Stimulated activated CD8-positive, alpha-beta memory T cell treated with anti-CD3 and anti-CD28 coated beads, Interleukin-15, amount 100 ng/mL, for 1 hour (primary cell): ENCODE measurements around the gene SYNM.

Experiments
- DNase-seq: peaks from one replicate; pipeline ENCODE4 v3.0.0-alpha.2; 2020; ENCODE audit warnings: low read depth

Gene SYNM

DNA sequence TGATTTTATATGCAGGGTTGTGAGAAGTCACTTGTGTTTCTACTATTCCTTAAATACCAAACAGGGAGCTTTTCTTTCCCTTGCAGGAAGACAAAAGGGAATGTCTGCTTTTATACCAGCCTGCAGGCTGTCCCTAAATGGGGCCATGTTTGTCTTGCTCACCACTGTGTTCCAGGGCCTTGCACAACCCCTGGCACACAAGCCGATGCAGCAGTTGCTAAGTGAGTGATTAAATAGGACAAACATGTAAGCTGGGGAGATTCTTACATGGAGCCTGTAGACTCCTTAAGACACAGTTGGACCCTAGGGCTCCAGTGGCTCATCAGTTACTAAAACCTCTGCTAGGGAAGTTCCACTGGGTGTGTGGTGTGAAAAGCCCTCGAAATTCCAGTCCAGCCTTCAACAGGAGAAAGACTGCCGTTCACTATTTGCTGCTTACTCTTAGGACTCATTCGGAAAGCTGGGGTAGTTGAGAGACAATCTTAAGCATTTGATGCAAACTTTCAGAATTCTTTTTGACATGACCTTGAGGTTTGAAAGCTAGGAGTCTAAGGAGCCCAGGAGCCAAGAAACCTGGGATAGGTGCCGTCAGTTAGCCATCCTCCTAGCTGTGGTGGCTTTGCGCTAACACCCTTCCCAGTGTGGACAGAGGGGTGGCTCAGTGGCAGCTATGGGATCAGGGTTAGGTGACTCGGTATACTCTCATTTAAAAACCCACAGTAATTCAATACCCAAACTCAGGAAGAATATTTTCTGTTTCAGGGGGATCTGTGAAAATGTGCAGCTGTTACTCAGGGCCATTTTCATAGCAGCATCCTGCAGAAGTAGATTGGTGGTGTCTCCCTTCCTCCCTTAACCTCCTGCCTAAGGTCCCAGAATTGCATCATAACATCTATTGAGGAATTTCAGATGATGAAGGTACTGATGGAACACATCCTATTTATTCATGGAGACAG is 39.1 kb downstream of the SYNM start:
- DNase-seq, result no peak

GRCh38 chr15:99145005-99145404 is 40.1 kb downstream of the SYNM start:
- no peak for DNase-seq

DNA sequence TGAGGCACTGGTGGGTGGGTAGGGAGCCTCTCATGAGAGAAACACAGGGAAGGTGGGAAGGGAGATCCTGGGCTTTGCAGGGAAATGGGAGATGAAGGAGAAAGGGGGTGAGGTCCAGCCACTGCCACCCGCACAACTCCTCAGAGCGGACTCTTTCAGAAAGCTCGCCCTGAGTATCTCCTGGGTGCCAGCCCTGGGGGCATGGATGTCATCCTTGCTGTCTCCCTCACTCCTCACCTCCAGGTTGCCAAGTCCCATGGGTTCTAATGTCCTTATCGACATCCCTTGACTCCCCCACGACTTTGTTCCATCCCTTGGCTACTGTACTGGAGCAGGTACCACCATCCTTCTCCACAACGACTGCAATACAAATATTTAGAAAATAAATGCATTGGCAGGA is 40.9 kb downstream of the SYNM start:
- no peak for DNase-seq

- no peak for DNase-seq
Measured at GRCh38 chr15:99146661-99147060, 41.8 kb downstream of the SYNM start.

GRCh38 chr15:99148851-99149276 is 44.0 kb downstream of the SYNM start:
- DNase-seq, result no peak

- DNase-seq, result no peak
Measured at GRCh38 chr15:99149366-99149765, 44.5 kb downstream of the SYNM start.

DNA sequence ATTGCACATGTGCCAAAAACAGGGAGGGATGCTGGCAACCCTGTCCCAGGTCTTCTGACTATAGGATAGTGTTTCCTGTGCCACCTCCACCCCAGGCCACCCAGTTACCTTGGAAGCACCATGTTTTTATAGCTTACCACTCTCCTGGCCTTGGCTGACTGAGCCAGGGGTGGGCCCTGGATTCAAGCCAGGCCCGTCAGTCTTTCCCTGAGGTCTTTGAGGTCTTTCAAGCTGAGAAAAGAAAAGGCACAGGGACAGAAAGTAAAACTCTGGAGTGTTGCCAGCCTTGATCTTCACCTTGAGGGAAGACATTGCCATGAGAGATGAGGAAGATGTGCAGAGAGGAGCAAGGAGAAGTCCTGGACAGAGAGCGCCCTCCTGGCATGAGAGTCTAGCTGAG is 46.3 kb downstream of the SYNM start:
- DNase-seq, result no peak

DNA sequence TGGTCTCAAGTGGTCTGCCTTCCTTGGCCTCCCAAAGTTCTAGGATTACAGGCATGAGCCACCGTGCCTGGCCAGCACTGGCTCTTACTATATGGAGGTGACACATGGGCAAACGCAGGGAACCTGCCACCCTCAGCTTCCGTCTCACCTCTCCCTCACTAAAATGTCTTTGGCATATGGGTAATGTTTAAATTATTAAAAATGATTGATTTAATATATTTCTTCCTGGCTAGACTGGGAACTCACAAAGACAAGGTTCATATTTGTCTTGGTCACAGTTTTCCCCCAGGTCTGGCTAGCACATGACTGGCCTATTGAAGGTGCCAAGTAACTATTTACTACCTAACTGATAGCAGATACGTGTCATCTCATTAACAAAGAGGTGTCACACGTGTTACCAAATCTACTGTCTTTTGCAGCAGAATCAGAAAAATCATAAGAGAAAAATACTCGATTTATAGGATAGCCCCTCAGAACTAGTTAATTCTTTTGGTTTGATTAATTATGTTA is 48.2 kb downstream of the SYNM start:
- DNase-seq, result no peak

DNA sequence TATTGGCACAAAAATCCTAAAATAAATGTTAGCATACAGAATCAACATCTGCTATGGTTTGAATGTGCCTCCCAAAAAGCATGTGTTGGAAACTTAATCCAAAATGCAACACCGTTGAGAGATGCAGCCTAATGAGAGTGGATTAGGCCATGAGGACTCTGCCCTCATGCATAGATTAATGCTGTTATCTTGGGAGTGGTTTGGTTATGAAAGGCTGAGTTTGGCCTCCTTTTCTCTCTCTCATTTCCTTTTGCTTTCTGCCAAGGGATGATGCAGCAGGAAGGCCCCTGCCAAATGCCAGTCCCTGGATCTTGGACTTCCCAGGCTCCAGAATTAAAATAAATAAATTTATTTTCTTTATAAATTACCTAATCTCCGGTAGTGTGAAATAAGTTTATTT is 49.4 kb downstream of the SYNM start:
- no peak for DNase-seq

DNA sequence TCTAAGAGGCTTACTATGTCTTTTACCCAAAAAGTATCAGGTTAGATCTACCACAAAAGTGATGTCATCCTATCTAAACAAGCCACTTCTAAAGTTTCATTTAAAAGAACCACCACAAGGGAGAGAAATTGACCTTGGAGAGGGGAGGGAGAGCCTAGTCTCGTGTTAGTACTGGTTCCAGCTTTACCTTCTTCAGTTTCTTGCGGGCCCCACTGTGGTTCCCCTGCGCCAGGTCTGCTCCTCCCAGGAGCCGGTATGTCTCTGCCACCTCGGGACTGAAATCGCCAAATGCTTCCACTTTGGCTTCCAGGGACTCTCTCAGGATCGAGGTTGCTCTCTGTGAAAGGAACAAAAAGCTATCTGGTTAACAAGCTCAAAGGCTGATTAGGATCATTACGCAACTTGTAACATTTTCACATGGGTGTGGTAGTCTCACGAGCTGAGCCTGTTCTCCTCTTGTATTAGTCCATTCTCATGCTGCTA is 51.1 kb downstream of the SYNM start:
- no peak for DNase-seq

DNA sequence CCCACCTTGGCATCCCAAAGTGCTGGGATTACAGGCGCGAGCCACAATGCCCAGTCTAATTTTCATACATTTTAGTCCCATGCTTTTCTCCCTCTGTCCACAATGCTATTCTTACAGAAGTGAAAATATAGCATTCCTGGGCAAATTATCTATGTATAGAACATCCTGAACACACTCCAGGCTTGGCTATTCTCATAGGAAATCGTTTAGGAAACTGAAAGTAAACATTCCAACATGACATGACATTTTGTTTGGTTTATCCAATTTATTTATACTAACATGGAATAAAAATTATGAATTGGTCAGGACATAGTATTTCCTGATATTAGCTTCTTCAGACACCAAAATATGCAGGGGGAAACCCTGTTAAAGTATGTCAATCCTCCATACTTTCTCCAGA is 52.6 kb downstream of the SYNM start:
- no peak for DNase-seq

GRCh38 chr15:99158626-99159412 is 53.9 kb downstream of the SYNM start:
- DNase-seq, result no peak

DNA sequence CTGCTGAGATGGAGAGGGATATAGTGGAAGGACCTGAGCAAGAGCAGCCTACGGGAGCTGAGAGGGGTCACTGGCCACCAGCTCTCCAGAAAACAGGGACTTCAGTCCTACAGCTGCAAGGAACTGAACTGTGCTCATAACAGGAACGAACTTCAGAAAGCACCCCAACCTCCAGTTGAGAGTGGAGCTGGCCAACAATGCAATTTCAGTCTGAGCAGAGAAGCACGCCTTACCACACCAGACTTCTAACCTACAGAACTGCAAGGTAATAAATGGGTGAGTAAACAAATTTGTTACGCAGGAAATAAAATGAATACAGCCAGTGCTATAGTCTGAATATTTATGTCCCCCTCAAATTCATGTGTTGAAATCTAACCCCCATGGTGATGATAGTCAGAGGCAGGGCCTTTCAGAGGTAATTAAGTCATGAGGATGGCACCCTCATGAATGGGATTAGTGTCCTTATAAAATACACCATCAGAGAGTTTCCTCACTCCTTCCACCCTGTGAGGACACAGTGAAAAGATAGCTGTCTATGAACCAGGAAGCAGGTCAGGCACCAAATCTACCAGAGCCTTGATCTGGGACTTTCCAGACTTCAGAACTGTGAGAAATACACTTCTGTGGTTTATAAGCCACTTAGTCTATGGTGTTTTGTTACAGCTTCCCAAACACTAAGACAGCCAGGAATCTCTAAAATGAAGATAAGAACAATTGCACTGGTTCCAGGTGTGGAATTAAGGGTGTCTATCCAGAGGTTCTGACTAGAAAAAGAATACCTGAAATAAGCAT is 58.6 kb downstream of the SYNM start:
- DNase-seq, result no peak

DNA sequence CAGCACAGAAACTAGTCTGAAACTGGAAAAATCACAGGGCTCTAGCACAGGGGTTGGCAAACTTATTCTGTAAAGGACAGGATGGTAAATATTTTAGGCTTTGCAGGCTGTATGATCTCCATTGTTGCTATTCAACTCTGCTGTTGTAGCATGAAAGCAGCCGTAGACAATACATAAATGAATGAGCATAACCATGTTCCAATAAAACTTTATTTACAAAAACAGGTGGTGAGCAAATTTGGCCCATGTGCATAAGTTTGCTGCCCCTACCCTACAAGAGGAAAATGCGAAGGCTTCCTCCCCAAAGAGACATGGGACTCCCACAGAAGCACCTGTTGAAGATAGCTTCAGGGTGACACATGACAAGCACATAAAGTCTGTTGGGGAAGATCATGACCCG is 59.2 kb downstream of the SYNM start:
- DNase-seq, result no peak

GRCh38 chr15:99165020-99165790 is 60.3 kb downstream of the SYNM start:
- no peak for DNase-seq

DNA sequence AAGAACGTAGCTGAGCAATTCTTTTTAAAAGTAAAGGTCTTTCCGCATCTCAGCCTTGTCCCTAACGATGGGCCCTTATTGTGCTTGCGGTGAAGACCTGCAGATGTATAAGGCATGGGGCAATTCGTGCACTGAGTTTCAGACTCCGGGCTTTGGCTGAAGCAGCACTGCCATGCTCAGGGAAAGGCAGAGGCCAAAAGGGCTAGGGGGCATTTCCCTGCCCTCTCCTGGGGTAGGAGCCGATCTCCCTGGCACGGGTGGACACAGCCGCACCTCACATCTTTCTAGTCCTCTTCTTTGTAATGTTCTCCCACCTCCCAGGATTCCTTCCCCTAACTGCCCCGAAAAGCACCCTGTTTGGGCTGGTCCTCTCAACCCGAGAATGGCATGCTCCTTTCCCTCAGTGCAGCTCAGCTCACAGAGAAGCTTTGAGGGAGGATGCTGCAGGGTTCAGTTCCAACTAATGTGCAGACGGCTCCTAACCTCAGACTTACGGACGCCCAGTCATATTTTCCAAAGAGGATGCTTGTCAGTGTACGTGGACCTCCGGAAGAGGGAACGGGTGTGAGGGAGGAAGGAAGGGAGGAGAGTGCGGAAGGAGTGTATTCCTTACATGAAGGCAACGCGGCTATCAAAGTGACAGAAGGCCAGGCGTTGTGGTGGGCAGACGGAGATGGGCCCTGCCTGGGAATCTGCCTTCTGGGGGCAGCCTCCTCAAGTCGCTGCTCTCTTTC is 61.2 kb downstream of the SYNM start:
- no peak for DNase-seq

DNA sequence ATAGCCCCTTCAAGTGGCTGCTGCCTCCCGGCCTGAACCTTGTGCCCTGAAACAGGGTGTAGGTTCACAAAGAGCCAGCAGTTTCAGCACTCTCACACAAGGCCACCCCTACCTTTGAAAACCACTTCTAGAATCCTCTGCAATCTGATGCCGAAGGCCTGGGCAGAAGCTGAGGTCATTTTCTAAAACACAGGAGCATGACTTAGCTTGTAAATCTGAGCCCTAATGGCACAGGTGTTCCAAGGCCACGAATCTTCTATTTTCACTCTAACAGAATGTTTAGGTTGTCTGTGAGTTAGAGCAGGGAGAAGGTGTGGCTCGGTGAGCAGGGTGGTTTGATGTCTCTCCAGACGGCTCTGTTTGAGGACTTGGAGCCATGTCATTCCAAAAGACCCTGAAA is 62.3 kb downstream of the SYNM start:
- DNase-seq, result no peak

- DNase-seq, result no peak
Measured at GRCh38 chr15:99167640-99168039, 62.8 kb downstream of the SYNM start.

GRCh38 chr15:99168601-99169580 is 64.0 kb downstream of the SYNM start:
- no peak for DNase-seq
